CD8-positive, alpha-beta memory T cell (primary cell): ENCODE results near the gene CLDN20. TPM values are rescaled to one million over a fixed set of nuclear protein-coding genes. Genes with fewer than 3 reads are reported as not detected.

Experiments
- polyA plus RNA-seq: library from polyadenylated mRNA; unstranded; fragments of 300-500 nt; fragmentation: Illumina TruSeq; gene quantifications from one replicate; pipeline ENCODE4 v1.2.3, GENCODE V29; 2021
- total RNA-seq, 2 experiments: library from RNA; stranded (reverse); gene quantifications; one replicate each; pipeline ENCODE4 v1.2.3, GENCODE V29; 2021

Gene CLDN20
- total and polyA plus RNA-seq, 3 experiments from 2014 or later = not detected

Other genes with a start within 250 kb of the CLDN20 start
- gene TFB1M, start 50.5 kb downstream of the CLDN20 start, total RNA-seq = 10 to 100 TPM; 37.7 to 40.8 TPM
- gene TFB1M, start 50.5 kb downstream of the CLDN20 start, polyA plus RNA-seq = 13.2 TPM
- gene NOX3, start 191.8 kb downstream of the CLDN20 start, total RNA-seq = not detected
- not detected for gene NOX3, start 191.8 kb downstream of the CLDN20 start, polyA plus RNA-seq